Activated effector memory CD4-positive, alpha-beta T cell treated with anti-CD3 and anti-CD28 coated beads, Interleukin-2, amount 50 U/mL, for 16 hours (primary cell): ENCODE results near the gene UCK1.
"Not testable (repeated sequence)": the region's sequence is repeated elsewhere in the genome, so short reads cannot be mapped to it uniquely, and the experiment has no call there.

ENCODE experiments used
- DNase-seq: peaks from one replicate; pipeline ENCODE4 v3.0.0-alpha.2; 2020

UCK1 gene

GRCh38 chr9:131523086-131523388, 8.0 kb downstream of the UCK1 start:
- DNase-seq = no peak

GRCh38 chr9:131522257-131523085, 8.6 kb downstream of the UCK1 start:
- no peak for DNase-seq

GRCh38 chr9:131521822-131522221, 9.2 kb downstream of the UCK1 start:
- no peak for DNase-seq

DNA sequence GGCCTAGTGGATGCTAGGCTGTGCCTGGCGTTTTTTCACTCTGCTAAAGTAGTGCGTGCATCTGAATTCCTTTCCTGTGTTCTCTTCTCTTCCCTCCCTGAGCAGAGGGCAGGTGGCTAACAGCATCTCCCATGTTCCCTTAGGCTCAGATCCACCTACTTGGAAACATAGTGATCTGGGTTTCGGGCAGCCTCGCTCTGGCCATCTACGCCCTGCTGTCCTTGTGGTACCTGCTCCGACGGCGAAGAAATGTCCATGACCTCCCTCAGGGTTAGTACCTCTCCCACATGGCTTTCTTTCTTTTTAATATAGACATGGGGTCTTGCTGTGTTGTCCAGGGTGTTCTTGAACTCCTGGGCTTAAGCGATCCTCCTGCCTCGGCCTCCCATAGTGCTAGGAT, 9.9 kb downstream of the UCK1 start:
- DNase-seq = no peak

GRCh38 chr9:131520503-131520902, 10.6 kb downstream of the UCK1 start:
- no peak for DNase-seq

DNA sequence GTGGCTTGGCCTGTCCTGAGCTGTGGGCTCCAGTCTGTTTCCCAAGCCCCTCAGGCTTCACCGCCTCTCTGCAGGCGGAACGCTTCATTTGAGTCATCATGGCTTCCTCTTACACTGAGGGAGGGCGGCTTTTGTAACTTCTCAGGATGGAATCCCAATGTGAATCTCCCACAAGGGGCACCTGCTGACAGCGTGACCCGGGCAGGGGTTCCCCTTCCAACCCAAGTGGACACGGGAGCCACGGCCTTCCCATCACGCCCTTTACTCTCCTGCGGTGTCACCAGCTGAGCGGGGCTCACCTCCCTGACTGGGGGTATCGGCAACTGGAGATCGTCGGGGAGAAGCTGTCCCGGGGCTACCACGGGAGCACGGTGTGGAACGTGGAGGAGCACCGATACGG, 12.5 kb downstream of the UCK1 start:
- no peak for DNase-seq

DNA sequence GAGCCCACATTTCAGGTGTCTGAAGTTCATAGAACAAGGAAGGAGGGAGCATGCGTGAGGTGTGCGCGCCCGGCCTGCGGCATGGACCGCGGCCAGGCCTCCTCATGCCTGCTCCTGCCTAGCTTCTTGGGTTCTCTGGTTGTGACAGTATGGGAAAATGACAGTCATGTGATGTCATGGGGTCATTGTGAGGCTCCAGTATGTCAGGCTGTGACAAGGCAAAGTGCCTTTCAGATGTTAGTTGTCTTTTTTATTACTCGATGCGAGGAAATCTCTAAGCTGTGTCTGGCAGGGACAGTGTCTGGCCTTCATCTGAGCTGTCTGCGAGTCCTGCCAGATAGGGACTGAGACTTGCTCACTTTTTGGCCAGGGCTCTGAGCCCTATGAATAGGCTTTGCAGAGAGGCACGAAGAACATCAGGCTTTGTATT, 13.3 kb downstream of the UCK1 start:
- no peak for DNase-seq

DNA sequence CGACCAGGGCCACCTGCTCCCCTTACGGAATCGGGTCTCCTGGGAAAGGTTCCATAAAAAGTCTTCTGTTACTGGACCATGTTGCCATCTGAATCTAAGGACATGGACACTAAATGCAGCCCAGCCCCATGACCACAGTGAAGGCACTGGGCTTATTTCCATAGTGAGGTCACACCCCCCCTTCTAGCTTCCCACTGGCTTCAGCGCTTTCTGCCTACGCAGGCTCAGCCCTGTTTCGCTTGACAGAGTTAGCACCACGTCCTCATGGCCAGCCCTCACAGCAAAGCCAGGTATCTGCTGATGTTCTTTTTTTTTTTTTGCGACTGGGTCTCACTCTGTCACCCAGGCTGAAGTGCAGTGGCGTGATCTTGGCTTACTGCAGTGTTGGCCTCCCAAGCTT, 14.1 kb downstream of the UCK1 start:
- DNase-seq = no peak

DNA sequence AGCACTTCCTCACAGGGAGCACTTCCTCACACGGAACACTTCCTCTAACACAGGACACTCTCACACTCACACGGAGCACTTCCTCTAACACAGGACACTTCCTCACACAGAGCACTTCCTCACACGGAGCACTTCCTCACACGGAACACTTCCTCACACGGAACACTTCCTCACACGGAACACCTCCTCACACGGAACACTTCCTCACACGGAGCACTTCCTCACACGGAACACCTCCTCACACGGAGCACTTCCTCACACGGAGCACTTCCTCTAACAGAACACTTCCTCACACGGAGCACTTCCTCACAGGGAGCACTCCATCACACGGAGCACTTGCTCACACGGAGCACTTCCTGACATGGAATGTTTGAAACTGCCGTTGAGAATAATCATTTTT, 15.0 kb downstream of the UCK1 start:
- DNase-seq = no peak

- not testable (repeated sequence) for DNase-seq
Observed at GRCh38 chr9:131515559-131516031, 15.5 kb downstream of the UCK1 start.

GRCh38 chr9:131513177-131513576, 17.9 kb downstream of the UCK1 start:
- no peak for DNase-seq

- no peak for DNase-seq
Observed at GRCh38 chr9:131511880-131512279, 19.2 kb downstream of the UCK1 start.

DNA sequence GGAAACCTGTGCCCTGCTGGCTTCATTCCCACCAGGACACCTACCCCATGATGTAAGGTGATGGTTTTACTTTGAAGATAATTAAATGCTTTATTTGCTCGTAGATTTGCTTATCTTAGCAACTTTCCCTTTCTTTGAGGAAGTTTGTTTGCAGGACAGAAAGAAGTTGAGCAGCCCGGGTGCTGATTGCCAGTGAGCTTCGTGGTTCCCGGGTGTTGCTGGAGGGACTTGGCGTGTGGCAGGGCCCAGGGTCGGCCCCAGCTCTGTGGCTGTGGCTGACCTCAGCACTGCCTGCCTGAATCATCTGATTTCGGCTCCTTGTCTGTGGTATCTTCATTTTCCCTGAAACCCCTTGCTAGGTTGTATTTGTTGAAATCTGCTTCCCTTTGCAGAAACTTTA, 19.6 kb downstream of the UCK1 start:
- DNase-seq = no peak

- DNase-seq = no peak
Observed at GRCh38 chr9:131505012-131505411, 26.1 kb downstream of the UCK1 start.

GRCh38 chr9:131503626-131504465, 27.2 kb downstream of the UCK1 start:
- DNase-seq = peak; percentile 87

GRCh38 chr9:131502781-131503625, 28.1 kb downstream of the UCK1 start, which contains the start of gene POMT1:
TSS of gene POMT1 (plus strand) at chr9:131502918. CDS start at chr9:131504219, 1,301 bp downstream.
- peak; percentile 95 for DNase-seq

- peak; percentile 83 for DNase-seq
Observed at GRCh38 chr9:131500939-131501541, 30.0 kb downstream of the UCK1 start.

GRCh38 chr9:131500377-131500776, 30.7 kb downstream of the UCK1 start:
- DNase-seq = peak; percentile 89

DNA sequence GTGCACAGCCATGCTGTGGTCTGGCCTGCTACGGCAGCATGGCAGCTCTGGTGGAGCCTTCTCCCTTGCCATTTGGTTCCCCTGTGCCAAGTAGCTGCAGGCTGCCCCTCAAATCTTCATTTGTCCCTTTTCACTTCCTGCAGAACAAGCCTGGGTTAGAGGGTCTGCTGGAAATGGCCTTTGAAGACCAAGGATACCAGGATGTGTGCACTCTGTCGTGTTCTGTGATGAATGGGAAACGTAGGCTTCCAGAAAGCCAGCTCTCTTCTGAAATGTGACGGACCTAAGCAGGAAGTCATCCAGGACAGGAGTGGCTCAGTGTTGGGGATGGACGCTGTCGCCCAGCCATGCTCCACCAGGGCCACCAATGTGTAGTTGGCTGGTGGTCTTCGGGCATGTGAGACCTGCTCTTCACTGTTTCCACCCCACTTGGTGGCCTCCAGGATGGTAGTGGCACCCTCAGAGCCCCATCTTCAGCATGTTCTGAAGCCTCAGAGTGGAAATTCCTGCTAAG, 31.8 kb downstream of the UCK1 start:
- DNase-seq = no peak

- DNase-seq = no peak
Observed at GRCh38 chr9:131496844-131497405, 34.1 kb downstream of the UCK1 start.

GRCh38 chr9:131495785-131496184, 35.3 kb downstream of the UCK1 start:
- no peak for DNase-seq

- no peak for DNase-seq
Observed at GRCh38 chr9:131494296-131494870, 36.7 kb downstream of the UCK1 start.
